C4-2B (cell line): ENCODE data around the gene LPP.

ENCODE experiments used
- ZFX ChIP-seq: fragments of 450-650 bp; IDR thresholded peaks from 2 replicates; pipeline ENCODE4 v1.6.1; 2017
- TF ChIP-seq, protein P1 (sequence below): fragments of 450-650 bp; conservative IDR thresholded peaks from 2 replicates; pipeline ENCODE4 v1.5.1; 2017; ENCODE audit warnings: mild to moderate bottlenecking

DNA sequence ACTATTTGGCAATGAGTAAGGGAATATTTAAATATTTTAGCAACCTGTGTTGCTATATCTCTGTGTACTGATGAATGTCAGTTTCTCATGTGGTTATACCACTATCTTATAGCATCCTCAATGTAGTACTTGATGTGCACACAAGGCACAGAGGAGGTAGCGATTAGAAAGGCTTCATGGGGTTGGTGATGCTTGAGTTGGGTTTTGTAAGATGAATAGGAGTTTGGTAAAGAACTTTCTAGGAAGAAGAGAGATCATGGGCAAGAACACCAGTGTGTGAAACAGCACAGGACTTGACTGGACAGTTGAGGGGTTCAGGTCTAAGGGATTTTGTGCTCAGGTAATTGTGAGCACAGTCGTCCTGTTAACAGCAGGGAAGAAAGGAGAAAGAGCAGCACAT, 38.1 kb downstream of the LPP start:
- TF ChIP-seq, protein P1, sequence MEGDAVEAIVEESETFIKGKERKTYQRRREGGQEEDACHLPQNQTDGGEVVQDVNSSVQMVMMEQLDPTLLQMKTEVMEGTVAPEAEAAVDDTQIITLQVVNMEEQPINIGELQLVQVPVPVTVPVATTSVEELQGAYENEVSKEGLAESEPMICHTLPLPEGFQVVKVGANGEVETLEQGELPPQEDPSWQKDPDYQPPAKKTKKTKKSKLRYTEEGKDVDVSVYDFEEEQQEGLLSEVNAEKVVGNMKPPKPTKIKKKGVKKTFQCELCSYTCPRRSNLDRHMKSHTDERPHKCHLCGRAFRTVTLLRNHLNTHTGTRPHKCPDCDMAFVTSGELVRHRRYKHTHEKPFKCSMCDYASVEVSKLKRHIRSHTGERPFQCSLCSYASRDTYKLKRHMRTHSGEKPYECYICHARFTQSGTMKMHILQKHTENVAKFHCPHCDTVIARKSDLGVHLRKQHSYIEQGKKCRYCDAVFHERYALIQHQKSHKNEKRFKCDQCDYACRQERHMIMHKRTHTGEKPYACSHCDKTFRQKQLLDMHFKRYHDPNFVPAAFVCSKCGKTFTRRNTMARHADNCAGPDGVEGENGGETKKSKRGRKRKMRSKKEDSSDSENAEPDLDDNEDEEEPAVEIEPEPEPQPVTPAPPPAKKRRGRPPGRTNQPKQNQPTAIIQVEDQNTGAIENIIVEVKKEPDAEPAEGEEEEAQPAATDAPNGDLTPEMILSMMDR, result no peak
- TF ChIP-seq ZFX, result no peak
